Breast epithelium (tissue), 4 donors: ENCODE measurements around the gene RPL28. TPM values are rescaled to one million over a fixed set of nuclear protein-coding genes. Genes with fewer than 3 reads are reported as not detected.

ENCODE experiments used
- DNase-seq, 2 donors: peaks; one replicate each; pipeline ENCODE4 v3.0.0-alpha.2; 2019; ENCODE audit warnings: low spot score in 2 of 2
- H3K27ac ChIP-seq, 2 donors: fragments of 200-600 bp; sonication (generic) in 1 of 2; one replicate each; pipeline ENCODE4 v1.5.1; 2016 to 2019; ENCODE audit warnings: mild to moderate bottlenecking in 1 of 2
- H3K27me3 ChIP-seq, 2 donors: fragments of 200-600 bp; sonication (generic) in 1 of 2; one replicate each; pipeline versions ENCODE4 v1.5.1 to v1.6.0; 2017 to 2019; ENCODE audit warnings: control low read depth in 1 of 2, mild to moderate bottlenecking in 1 of 2
- H3K36me3 ChIP-seq: fragments of 200-600 bp; one replicate; pipeline ENCODE4 v1.5.1; 2019
- H3K4me1 ChIP-seq, 2 donors: fragments of 200-600 bp; sonication (generic); one replicate each; pipeline ENCODE4 v1.5.1; 2016 to 2019; ENCODE audit warnings: control low read depth in 1 of 2
- H3K4me3 ChIP-seq, 3 donors: fragments of 200-600 bp; sonication (generic); 1 replicate in 2 of 3; 2 replicates in 1 of 3; pipeline ENCODE4 v1.5.1; 2016 to 2019; ENCODE audit warnings: mild to moderate bottlenecking in 3 of 3, moderate library complexity in 2 of 3
- H3K9me3 ChIP-seq, 2 donors: fragments of 200-600 bp; sonication (generic) in 1 of 2; one replicate each; pipeline ENCODE4 v1.5.1; 2016 to 2019; ENCODE audit warnings: control low read depth in 1 of 2
- POLR2A ChIP-seq: fragments of 450-650 bp; IDR thresholded peaks from one replicate; pipeline ENCODE4 v1.6.1; 2016; ENCODE audit warnings: antibody characterized with exemption, mild to moderate bottlenecking, moderate library complexity
- POLR2AphosphoS5 ChIP-seq, 3 donors: sonication (generic); formaldehyde crosslinking; IDR thresholded peaks; one replicate each; pipeline ENCODE4 v1.6.1; 2017; ENCODE audit warnings: antibody characterized with exemption in 3 of 3
- intact Hi-C: fragments of 100-400 bp; cut with DNase I; formaldehyde crosslinking; loops from one replicate; pipeline ENCODE4 v1.15.1; 2023; ENCODE audit warnings: low total_unique reads
- total RNA-seq, 3 donors: library from RNA; depleted of rRNA; stranded (reverse); fragments of >200 nt; gene quantifications; one replicate each; pipeline ENCODE4 v1.1.0, GENCODE V29; 2016
- TF ChIP-seq, protein P1 (sequence below), 3 donors: fragments of 450-650 bp; IDR thresholded peaks; one replicate each; pipeline ENCODE4 v1.5.1; 2016 to 2017; ENCODE audit warnings: antibody characterized with exemption in 3 of 3, mild to moderate bottlenecking in 3 of 3, moderate library complexity in 3 of 3

RPL28 gene
- total RNA-seq, 3 donors from 2014 or later = 462 to 673 (median 471) TPM

- intact Hi-C loops = loop anchor here (1.0 to 5.0 kb wide), 2 partner anchors 76 to 865 kb away; no protein-coding TSS in a partner anchor
- no peak for TF ChIP-seq POLR2A
- TF ChIP-seq, protein P1, sequence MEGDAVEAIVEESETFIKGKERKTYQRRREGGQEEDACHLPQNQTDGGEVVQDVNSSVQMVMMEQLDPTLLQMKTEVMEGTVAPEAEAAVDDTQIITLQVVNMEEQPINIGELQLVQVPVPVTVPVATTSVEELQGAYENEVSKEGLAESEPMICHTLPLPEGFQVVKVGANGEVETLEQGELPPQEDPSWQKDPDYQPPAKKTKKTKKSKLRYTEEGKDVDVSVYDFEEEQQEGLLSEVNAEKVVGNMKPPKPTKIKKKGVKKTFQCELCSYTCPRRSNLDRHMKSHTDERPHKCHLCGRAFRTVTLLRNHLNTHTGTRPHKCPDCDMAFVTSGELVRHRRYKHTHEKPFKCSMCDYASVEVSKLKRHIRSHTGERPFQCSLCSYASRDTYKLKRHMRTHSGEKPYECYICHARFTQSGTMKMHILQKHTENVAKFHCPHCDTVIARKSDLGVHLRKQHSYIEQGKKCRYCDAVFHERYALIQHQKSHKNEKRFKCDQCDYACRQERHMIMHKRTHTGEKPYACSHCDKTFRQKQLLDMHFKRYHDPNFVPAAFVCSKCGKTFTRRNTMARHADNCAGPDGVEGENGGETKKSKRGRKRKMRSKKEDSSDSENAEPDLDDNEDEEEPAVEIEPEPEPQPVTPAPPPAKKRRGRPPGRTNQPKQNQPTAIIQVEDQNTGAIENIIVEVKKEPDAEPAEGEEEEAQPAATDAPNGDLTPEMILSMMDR (IDR thresholded peaks at IDR 0.05) = no peak
- no peak for TF ChIP-seq POLR2AphosphoS5 (IDR thresholded peaks at IDR 0.05)
- Histone ChIP-seq H3K4me3 (peak overlapping the region in 1 of 3 donors; percentile 77), H3K27ac (no peak overlapping the region), H3K9me3 (no peaks in the 10 kb centered on the region), H3K27me3 (no peaks in the 10 kb centered on the region), H3K36me3 (no peaks in the 10 kb centered on the region), H3K4me1 (peaks cover 8 to 14% of the 10 kb centered on the region in 2 donors)
- no peak for DNase-seq
Observed at GRCh38 chr19:55382522-55383054, 3.1 kb upstream of the RPL28 start.

DNA sequence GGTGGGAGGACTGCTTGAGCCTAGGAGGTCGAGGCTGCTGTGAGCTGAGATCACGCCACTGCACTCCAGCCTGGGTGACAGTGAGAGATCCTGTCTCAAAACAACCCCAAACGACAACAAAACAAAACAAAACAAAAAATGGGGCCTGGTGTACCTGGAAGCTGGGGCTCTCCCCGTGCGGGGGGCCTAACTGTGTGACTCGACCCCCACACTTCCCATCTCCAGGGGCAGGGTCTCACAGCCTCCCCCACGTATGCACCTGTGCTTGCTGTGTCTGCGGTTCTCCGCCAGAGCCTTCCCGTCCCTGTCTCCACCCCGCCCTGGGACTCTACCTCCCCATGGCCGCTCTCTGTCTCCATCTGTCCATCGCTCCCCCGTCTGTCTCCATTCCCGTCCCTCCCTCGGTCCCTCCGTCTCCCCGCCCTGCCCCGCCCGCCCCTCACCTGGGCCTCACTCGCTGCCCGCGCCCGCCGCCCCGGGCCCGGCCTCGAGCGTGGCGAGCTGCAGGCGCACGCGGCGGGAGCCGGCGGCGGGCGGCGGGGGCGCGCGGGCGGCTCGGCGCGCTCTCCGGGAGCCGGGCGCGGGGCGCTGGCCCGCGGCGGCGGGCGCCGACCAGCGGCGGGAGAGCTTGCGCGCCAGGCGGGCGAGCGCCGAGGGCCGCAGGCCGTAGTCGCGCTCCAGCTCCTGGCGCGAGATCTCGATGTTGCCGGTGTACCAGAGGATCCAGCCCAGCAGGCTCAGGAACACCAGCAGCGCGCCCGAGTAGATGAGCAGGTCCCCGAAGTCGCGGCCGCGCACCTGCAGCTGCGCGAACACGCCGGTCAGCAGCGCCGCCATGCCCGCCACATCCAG is 2.2 kb upstream of the RPL28 start:
- peaks cover 17 to 23% of the 10 kb centered on the region in 2 donors for H3K4me1 ChIP-seq
- DNase-seq = peak in 1 of 2 donors; percentile 37
- intact Hi-C loops = loop anchor here (5.0 kb wide), 1 partner anchor 866 kb away; no protein-coding TSS in a partner anchor
- no peaks in the 10 kb centered on the region for H3K9me3 ChIP-seq
- H3K27ac ChIP-seq = peak overlapping the region; percentile 91 to 96
- TF ChIP-seq POLR2A (no peak), POLR2AphosphoS5 (IDR thresholded peaks at IDR 0.05) (no peak)
- TF ChIP-seq, protein P1 (IDR thresholded peaks at IDR 0.05) = peak in 1 of 3 donors; percentile 23
- no peaks in the 10 kb centered on the region for H3K27me3 ChIP-seq
- H3K4me3 ChIP-seq = peak overlapping the region; percentile 77 to 89 (median 85)
- H3K36me3 ChIP-seq = no peaks in the 10 kb centered on the region

DNA sequence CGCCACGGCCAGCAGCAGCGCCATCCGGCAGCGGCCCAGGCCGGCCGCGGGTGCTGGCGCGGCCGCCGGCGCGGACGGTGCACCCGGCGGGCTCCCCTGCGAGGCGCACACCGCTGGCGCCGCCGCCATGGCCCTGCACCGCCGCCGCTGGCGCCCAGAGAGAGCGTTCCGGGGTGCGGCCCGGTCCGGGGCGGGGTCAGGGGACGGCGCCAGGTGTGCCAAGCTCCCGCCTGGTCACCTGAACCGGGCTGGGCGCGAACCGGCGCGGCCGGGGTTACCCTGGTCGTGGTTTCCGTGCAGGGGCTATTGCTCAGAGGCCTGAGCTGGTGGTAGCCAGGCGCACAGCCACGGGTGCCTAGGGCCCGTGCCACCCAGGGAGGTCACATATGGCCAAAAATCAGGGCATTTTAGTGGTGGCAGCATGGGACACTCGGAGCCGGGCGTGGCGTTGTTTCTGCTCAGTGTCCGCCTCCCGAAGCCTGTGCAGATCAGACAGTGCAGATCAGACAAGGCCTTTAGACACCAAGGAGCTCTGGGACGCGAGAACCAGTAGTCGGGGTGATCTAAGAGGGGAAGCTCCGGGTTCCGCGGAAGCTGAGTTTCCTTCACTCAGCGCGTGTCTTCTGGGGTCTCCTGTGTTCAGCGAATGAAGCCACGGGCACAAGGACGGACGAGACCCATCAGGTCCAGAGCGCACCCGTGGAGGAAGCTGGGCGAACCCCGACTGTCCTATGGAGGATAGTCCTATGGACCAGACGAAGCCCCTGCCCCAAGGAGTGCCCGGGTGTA is 1.4 kb upstream of the RPL28 start, which contains the start of gene TMEM238:
Gene TMEM238, minus strand, starts transcription at position 162 of the 789 bp plus-strand sequence. Its CDS starts 33 bp downstream, at position 129.
- peak within 1 kb of the TSS; percentile 77 to 89 (median 85) for H3K4me3 ChIP-seq
- intact Hi-C loops = loop anchor here (5.0 kb wide), 1 partner anchor 867 kb away; no protein-coding TSS in a partner anchor
- H3K27ac ChIP-seq = peak within 1 kb of the TSS; percentile 91 to 96
- no peaks in the 10 kb centered on the region for H3K36me3 ChIP-seq
- H3K4me1 ChIP-seq = peaks cover 18 to 25% of the 10 kb centered on the region in 2 donors
- H3K27me3 ChIP-seq = no peaks in the 10 kb centered on the region
- TF ChIP-seq POLR2AphosphoS5 (IDR thresholded peaks at IDR 0.05) (no peak), POLR2A (no peak)
- TF ChIP-seq, protein P1 (IDR thresholded peaks at IDR 0.05) = no peak
- DNase-seq = peak in 1 of 2 donors; percentile 38
- H3K9me3 ChIP-seq = no peaks in the 10 kb centered on the region

- Histone ChIP-seq H3K4me3 (peak overlapping the region; percentile 77 to 89 (median 85)), H3K27ac (peak overlapping the region; percentile 91 to 96), H3K27me3 (no peaks in the 10 kb centered on the region), H3K4me1 (peaks cover 18 to 25% of the 10 kb centered on the region in 2 donors), H3K36me3 (no peaks in the 10 kb centered on the region), H3K9me3 (no peaks in the 10 kb centered on the region)
- peak; percentile 95 to 97 for DNase-seq
- TF ChIP-seq POLR2A (no peak), POLR2AphosphoS5 (IDR thresholded peaks at IDR 0.05) (no peak)
- TF ChIP-seq, protein P1 (IDR thresholded peaks at IDR 0.05) = no peak
- intact Hi-C loops = loop anchor here (5.0 kb wide), 1 partner anchor 868 kb away; no protein-coding TSS in a partner anchor
Observed at GRCh38 chr19:55384920-55385723, 610 bp upstream of the RPL28 start.
